Right lobe of liver (tissue), 6 donors: ENCODE results near the gene MKS1. TPM values are rescaled to one million over a fixed set of nuclear protein-coding genes. Genes with fewer than 3 reads are reported as not detected.
A peak's percentile ranks its signal among the peaks of the same experiment; 100 is the strongest.

Source experiments
- ATAC-seq, 4 donors: fragments of 200-7000 bp; cut with Tn5 transposase; one replicate each; pipeline ENCODE4 v1.9.1; 2020; ENCODE audit warnings: mild to moderate bottlenecking in 4 of 4, moderate library complexity in 4 of 4
- DNase-seq, 3 donors: peaks; one replicate each; pipeline ENCODE4 v3.0.0-alpha.2; 2020
- H3K27ac ChIP-seq, 3 donors: fragments of 200-600 bp; one replicate each; pipeline ENCODE4 v1.8.0; 2022
- H3K27me3 ChIP-seq, 2 donors: fragments of 200-600 bp; one replicate each; pipeline ENCODE4 v1.8.0; 2022
- H3K36me3 ChIP-seq, 4 donors: fragments of 200-600 bp; sonication (generic) in 1 of 4; one replicate each; pipeline versions ENCODE4 v1.5.1 to v1.8.0; 2017 to 2022; ENCODE audit warnings: control low read depth in 1 of 4
- H3K4me1 ChIP-seq, 4 donors: fragments of 200-600 bp; sonication (generic) in 1 of 4; one replicate each; pipeline versions ENCODE4 v1.5.1 to v1.8.0; 2017 to 2022; ENCODE audit warnings: control low read depth in 1 of 4
- H3K4me3 ChIP-seq, 3 donors: fragments of 200-600 bp; one replicate each; pipeline ENCODE4 v1.8.0; 2022
- H3K9me3 ChIP-seq, 4 donors: fragments of 200-600 bp; sonication (generic) in 1 of 4; one replicate each; pipeline versions ENCODE4 v1.5.1 to v1.8.0; 2017 to 2022; ENCODE audit warnings: control low read depth in 1 of 4
- POLR2A ChIP-seq: fragments of 450-650 bp; IDR thresholded peaks from one replicate; pipeline ENCODE4 v1.6.1; 2017; ENCODE audit warnings: antibody characterized with exemption, mild to moderate bottlenecking
- whole genome bisulfite sequencing: methylation state at CpG from one replicate; pipeline ENCODE4 v1.1.6; 2018; ENCODE audit warnings: low coverage, low lambda C conversion rate; ENCODE audit not compliant: insufficient coverage; ENCODE audit errors: missing lambda C conversion rate; 5-methylcytosine and 5-hydroxymethylcytosine counted together
- intact Hi-C, 2 donors: fragments of 100-400 bp; cut with DNase I; formaldehyde crosslinking; loops; one replicate each; pipeline versions ENCODE4 v1.11.2 to v1.14.1; 2022
- total RNA-seq, 6 experiments: library from RNA; depleted of rRNA in 2 of 6; stranded (reverse); fragments of >200 nt in 2 of 6; fragmentation: NEBNext Ultra II Directional in 3 of 6; extraction: Animal tissue kit (Norgen Biotek cat#: 25700) in 3 of 6; gene quantifications; one replicate each; pipeline versions ENCODE4 v1.1.0 to v1.2.4, GENCODE V29; 2016 to 2023
- TF ChIP-seq, protein P1 (sequence below), 4 donors: fragments of 200-600 bp in 3 of 4; fragments of 450-650 bp in 1 of 4; IDR thresholded peaks; one replicate each; pipeline versions ENCODE4 v1.5.1 to v1.8.0; 2016 to 2022; ENCODE audit warnings: antibody characterized with exemption in 4 of 4, mild to moderate bottlenecking in 2 of 4
- donor health status: DM: no; HTN: yes; CAD: no.
- donor health status: DM: no; HTN: no; CAD: no.
- donor health status: DM: no; HTN: no; CAD: no.
- donor health status: DM: no; HTN: yes; CAD: no.
- donor health status: DM: no; HTN: yes; CAD: no.

MKS1 gene
- total RNA-seq, 6 experiments from 2014 or later: 3.3 to 9.2 (median 7.2) TPM

DNA sequence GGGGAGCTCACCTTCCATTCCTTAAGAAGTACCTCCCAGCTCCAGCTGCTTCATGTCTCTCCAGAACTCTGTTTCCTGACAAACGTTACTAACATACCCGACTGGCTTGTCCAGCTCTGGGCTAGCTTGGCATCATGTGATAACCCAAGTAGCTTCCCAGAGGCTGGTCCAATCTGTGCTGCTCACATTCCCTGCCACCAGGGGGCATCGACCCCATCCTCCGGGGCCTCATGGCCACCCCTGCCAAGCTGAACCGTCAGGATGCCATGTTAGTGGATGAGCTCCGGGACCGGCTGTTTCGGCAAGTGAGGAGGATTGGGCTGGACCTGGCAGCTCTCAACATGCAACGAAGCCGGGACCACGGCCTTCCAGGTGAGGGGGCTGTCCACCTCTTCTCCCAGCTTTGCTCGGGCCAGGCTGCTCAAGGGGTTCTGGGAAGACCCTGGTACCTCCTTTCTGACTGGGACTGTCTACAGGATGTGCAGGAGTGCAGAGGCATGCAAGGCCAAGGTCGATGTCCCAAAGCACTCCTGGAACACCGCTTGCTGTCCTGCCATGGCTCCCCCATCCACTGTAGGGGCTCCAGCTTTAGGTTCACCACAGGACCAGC, 18.9 kb downstream of the MKS1 start:
- Histone ChIP-seq H3K27me3 (no peaks in the 10 kb centered on the region), H3K36me3 (no peaks in the 10 kb centered on the region), H3K4me1 (no peaks in the 10 kb centered on the region), H3K9me3 (no peaks in the 10 kb centered on the region), H3K27ac (no peak overlapping the region), H3K4me3 (no peak overlapping the region)
- intact Hi-C loops: no loop called here
- ATAC-seq (peak; percentile 64 to 79 (median 74)), DNase-seq (peak in 2 of 3 donors; percentile 36 to 57)
- WGBS: 44% methylated on average over 6 of the region's 14 CpGs
- TF ChIP-seq POLR2A: no peak
- TF ChIP-seq, protein P1, sequence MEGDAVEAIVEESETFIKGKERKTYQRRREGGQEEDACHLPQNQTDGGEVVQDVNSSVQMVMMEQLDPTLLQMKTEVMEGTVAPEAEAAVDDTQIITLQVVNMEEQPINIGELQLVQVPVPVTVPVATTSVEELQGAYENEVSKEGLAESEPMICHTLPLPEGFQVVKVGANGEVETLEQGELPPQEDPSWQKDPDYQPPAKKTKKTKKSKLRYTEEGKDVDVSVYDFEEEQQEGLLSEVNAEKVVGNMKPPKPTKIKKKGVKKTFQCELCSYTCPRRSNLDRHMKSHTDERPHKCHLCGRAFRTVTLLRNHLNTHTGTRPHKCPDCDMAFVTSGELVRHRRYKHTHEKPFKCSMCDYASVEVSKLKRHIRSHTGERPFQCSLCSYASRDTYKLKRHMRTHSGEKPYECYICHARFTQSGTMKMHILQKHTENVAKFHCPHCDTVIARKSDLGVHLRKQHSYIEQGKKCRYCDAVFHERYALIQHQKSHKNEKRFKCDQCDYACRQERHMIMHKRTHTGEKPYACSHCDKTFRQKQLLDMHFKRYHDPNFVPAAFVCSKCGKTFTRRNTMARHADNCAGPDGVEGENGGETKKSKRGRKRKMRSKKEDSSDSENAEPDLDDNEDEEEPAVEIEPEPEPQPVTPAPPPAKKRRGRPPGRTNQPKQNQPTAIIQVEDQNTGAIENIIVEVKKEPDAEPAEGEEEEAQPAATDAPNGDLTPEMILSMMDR (IDR thresholded peaks at IDR 0.05): peak; percentile 26 to 53 (median 47)

DNA sequence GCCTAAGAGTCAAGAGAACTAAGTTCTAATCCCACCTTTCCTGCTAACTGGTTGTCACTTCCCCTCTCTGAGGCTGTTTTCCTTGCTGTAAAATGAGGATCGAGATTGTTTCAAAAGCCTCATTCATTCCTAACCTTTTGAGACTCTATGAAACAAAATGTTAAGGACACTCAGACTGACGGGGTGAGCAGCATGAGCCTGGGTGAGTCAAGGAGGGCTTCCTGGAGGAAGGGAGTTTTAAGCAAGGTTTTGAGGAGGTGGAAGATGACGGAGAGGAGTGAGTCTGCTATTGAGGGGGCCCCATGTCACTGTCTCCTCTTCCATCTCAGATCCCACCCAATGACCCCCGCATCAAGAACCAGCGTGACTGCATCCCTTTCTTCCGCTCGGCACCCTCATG, 22.4 kb downstream of the MKS1 start:
- no peak overlapping the region for H3K27ac ChIP-seq
- H3K9me3 ChIP-seq: no peaks in the 10 kb centered on the region
- no peaks in the 10 kb centered on the region for H3K4me1 ChIP-seq
- intact Hi-C loops: no loop called here
- DNase-seq (no peak), ATAC-seq (no peak)
- no peak overlapping the region for H3K4me3 ChIP-seq
- no peak for TF ChIP-seq POLR2A
- TF ChIP-seq, protein P1 (IDR thresholded peaks at IDR 0.05): no peak
- H3K27me3 ChIP-seq: no peaks in the 10 kb centered on the region
- H3K36me3 ChIP-seq: no peaks in the 10 kb centered on the region
- 69% methylated on average over 3 of the region's 7 CpGs for WGBS

DNA sequence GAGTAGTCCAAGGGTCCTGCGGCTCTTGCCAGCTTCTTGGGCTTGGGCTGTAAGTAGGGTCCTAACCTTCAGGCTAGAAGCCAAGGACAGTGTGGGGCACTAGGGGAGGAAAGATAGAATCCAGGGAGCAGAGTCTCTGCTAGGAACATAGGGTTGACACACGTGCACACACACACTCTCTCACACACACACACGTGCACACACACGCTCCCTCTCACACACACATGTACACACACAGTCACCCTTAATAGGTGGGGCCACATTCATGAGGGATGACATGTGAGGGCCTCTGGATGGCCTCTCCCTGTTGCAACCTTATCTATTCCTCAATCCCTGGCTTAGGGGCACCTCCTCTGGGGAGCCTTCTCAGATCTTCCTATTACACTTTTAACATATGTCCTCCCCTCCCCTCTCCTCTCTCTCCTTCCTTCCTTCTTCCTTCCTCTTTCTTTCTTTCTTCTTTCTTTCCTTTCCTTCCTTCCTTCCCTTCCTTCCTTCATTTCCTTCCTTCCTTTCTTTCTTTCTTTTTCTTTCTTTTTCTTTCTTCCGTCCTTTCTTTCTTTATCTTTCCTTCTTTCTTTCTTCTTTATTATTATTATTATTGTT, 23.4 kb downstream of the MKS1 start:
- H3K27me3 ChIP-seq: no peaks in the 10 kb centered on the region
- H3K9me3 ChIP-seq: no peaks in the 10 kb centered on the region
- intact Hi-C loops: no loop called here
- no peaks in the 10 kb centered on the region for H3K4me1 ChIP-seq
- H3K4me3 ChIP-seq: no peak overlapping the region
- WGBS: 84% methylated on average over 5 of the region's 5 CpGs
- TF ChIP-seq, protein P1 (IDR thresholded peaks at IDR 0.05): no peak
- no peak for TF ChIP-seq POLR2A
- H3K36me3 ChIP-seq: no peaks in the 10 kb centered on the region
- DNase-seq (no peak), ATAC-seq (no peak)
- H3K27ac ChIP-seq: no peak overlapping the region

DNA sequence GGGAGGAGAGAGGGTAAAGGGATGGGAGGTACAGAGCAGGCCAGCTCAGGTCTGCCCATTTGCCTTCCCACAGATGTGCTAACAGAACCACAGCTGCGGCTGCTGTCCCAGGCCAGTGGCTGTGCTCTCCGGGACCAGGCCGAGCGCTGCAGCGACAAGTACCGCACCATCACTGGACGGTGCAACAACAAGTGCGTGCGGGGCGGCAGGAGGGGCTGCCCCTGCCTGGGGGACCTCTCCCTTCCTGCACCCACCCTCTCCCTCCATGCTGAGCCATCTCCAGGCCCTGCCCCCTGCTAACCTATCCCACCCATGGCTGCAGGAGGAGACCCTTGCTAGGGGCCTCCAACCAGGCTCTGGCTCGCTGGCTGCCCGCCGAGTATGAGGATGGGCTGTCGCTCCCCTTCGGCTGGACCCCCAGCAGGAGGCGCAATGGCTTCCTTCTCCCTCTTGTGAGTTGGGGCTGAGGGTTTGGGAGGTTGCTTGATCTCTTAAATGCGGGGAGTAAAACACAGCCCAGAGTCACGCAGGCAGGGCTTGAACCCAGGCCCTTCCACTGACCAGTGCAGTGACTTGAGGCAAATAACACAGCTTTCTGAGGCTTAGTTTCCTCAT, 25.3 kb downstream of the MKS1 start:
- Histone ChIP-seq H3K27me3 (no peaks in the 10 kb centered on the region), H3K36me3 (no peaks in the 10 kb centered on the region), H3K27ac (no peak overlapping the region), H3K9me3 (no peaks in the 10 kb centered on the region), H3K4me1 (no peaks in the 10 kb centered on the region), H3K4me3 (no peak overlapping the region)
- intact Hi-C loops: no loop called here
- ATAC-seq (no peak), DNase-seq (no peak)
- TF ChIP-seq, protein P1 (IDR thresholded peaks at IDR 0.05): no peak
- TF ChIP-seq POLR2A: no peak
- no CpG with 5 or more reads among the region's 18 CpGs for WGBS
